Measurements from ENCODE around the gene TSPAN14.

DNA sequence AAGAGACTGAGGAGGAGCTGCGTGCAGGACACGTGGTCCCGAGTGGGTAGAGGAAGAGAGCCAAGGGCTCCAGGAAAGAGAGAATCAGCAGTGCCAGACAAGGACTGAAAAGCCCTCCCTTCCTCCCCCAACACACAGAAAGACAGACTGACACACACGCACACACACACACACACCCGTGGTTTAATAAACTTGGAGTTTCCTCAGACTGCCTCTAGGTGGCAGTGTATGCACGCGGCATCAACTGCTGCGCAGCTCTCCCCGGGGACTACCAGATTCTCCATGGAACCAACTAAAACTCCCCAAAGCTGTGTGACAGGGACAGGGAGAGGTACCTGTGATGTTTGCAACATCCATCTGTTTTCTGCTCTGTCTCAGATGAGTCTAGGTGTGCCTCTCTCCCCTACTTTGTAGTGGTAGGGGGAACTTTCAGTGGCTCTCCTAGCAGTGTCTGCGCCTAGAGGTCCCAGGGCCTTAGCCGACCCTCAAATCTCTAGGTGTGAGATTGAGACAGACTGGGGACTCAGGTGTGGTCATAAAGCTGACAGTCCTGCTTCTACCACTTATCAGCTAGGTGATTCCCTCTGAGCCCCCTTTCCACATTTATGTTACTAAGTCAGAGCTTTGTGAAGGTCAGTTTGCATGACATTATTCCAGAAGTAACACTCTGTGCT lies 9.3 kb upstream of the TSPAN14 start:
- TF ChIP-seq POLR2A (IDR thresholded peaks at IDR 0.05; ENCODE audit: low read length) (no peak), GATA1 (IDR thresholded peaks at IDR 0.05; ENCODE audit: low read depth, low read length) (no peak)
